GM21423 (cell line): ENCODE results near the gene ZNF334.

Source experiments
- ATAC-seq: cut with Tn5 transposase; IDR thresholded peaks from one replicate; pipeline ENCODE4 v1.9.1; 2021; ENCODE audit warnings: mild to moderate bottlenecking, moderate library complexity; ENCODE audit not compliant: unreplicated experiment

ZNF334 gene

DNA sequence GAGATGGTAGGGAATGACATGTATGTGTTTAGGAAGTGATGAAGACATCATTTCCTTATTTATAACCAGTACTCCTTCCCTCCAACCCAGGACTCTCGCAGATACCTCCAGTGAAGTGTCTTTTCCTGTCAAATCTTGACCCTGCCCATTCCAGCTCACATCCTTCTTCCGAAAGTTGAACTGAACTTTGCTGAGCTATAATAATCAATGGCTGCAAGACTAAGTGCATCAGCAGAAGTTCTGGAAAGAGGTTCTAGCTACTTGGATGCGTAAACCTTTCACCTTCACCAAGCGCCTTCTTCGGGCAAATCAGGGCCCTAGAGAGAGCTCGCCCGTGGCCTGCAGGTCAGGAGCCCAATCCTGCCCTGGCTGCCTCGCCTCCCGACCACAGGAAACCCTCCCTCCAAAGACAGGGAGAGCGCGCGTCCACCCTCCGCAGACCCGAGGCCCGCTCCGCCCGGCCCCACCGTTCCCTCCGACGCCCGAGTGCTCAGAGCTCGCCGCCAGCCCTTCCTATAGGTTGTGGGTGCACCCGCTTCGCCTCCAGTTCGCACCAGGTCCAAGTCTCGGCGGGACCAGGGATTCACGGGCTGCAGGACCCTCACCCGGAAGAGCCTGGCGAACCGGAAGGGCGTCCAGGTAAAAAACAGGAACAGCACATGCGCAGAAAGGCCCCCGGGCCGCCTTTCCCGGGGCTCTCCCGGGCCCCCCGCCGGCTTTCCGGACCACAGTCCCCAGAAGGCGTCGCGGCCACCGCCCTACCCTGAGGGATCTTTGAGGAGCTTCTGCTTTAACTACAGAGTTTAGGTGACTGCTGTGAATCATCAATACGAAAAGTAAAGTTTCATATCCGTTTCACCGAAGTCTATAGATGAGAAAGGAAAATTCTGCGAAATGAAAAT, at the start of gene ZNF334:
TSS of gene ZNF334 (minus strand) at position 617 of the 902 bp plus-strand sequence. CDS start 1,457 bp downstream, outside the sequence.
- ATAC-seq = peak; percentile 84

DNA sequence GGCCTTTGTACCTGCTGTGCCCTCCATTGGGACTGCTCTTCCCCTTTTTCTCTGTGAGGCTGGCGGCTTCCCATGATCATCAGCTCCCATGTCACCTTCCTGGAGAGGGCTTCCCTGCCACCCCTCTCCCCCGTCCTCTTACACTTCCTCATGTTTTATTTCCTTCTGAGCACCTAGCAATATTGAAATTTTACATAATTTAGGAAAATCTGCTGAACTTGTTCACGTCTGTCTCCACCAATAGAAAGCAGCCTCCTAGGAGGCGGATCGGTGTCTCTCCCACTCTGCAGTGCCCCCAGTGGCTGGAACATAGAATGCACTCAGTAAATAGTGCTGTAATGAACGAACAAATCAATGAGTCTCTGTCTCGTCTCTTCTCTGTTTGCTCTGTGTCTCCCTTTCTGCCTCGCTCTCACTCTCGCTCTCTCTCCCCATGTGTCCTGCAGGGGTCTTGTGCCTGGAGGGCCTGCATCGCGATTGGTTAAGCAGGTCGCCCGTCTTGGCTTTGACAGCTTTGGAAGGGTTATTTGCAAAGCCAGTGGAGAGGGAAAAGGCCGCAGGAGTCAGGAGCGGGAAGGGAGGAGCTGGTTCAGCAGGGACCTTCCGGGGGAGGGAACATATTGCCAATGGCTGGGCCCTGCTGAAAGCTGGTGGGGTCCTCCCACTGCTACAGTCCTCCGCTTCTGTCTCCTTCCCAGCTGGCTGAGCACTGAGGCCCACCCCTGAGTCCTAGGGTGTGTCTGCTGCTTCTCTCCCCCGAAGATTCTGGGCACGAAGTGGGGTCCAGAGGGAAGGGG, 49.2 kb upstream of the ZNF334 start:
- ATAC-seq = no peak

DNA sequence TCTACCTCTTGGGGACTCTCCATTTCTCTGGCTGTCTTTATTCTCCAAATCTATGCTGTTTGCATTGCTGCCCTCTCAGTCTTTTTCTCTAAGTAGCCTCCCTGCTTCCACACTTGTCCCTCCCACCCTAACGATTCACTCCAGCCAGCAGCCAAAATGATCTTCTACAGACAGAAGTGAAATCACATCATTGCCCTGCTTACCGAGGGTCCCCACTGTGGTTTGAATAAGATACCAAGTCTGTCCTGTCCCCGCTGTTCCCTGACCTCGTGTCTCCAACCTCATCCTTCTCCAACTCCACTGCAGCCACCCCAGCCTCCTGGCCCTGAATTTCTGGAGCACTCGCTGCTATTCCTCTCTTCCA, 48.6 kb upstream of the ZNF334 start:
- no peak for ATAC-seq

DNA sequence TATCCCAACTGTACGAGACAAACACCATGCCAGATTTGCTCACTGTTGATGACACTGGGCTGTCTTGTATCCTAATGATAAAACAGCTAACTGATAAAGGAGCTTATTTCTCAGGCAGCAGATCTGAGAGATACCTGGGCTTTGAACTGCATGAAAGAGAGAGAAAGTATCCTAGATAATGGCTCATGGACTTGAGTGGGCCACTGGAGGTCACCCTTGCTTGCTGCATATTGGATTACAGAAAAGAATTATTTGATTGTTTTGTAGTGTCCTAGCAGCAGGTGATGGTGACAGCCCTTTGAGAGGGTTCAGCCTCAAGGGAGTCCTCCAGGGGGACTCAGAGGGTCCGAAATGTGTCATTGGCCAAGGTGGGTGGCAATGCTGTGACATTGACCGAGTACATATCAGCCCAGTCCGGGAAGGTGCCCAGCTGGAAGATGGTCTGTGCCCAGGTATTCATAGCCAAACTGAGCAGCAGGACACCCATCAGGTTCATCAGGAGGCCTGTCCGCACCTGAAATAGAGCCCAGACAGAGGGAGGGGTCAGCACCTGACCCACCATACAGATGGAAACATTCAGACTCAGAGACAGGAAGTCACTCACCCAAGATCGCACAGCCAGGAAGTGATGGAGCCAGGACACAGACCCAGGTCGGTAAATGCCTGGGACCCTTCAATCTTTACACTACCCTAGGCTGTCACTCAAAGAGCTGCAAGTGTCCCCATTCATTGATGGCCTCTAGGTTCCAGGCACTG, 46.5 kb upstream of the ZNF334 start:
- ATAC-seq = no peak

DNA sequence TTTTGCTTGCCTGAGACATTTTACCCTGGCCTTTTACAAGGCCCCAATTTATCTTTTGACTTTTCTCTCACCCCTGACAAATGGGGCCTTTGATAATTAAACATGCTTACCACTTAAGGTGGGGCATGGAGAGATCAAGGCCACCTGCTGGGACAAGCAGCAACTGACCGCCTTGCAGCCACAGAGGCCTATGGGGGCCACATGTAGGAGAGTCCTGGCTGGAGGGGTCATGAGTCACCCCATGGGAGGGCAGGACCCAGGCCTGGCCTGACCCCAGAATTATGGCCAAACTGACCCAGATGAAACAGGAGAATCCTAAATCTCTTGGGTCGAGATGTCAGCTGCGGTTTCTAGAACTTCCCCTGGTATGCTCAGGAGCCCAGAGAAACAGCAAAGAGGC, 45.6 kb upstream of the ZNF334 start:
- ATAC-seq = no peak

DNA sequence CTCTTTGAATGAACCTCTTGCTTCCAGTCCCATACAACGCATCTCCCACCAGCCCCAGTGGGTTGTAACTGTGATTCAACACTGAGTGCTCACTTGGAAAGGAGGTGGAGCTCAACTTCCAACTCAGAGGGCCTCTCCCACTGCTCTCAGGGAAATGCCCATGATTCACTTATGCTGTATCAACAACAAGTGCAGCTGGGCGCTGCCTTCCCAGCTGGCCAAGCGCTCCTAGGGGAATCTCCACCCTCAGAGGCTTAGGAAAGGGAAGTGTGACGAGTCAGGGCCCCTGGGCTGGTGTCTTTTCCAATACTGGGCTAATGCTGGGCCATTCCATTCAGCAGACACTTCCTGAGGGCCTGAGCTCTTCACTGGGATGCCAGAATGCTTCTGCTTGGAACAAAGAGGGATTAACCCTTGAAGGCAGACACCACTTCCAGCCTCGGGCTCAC, 45.2 kb upstream of the ZNF334 start:
- ATAC-seq = no peak

DNA sequence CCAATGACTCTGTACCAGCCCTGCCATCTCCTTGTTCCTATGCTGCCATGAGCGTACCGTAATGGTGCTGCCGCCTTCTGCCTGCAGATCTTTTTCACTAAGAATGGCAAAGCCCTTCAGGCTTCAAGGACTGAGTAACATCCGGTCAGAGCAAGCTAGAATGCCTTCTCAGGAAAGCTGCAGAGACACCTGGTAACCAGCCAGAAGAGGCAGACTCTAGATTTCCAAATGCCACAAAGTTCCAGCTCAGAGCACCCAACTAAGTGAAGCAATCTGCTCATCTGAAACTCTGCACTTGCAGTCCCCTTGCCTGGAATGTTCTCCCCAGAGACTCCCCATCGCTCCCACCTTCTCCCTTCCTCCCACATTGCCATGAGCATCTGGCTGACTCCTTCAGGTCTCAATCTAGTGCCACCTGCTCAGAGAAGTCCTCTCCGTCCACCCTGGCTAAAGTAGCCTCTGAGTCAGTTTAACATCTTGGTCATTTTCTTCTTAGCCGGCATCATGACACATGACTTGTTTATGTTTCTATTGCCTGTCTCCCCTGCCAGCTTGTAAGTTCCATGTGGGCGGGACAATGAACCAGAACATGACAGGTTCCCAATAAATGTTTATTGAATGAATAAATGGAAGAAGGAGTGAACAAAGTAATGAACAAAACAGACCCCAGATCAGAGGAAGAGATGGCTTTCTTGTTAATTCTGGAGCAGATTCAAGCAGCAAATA, 44.0 kb upstream of the ZNF334 start:
- ATAC-seq = no peak

DNA sequence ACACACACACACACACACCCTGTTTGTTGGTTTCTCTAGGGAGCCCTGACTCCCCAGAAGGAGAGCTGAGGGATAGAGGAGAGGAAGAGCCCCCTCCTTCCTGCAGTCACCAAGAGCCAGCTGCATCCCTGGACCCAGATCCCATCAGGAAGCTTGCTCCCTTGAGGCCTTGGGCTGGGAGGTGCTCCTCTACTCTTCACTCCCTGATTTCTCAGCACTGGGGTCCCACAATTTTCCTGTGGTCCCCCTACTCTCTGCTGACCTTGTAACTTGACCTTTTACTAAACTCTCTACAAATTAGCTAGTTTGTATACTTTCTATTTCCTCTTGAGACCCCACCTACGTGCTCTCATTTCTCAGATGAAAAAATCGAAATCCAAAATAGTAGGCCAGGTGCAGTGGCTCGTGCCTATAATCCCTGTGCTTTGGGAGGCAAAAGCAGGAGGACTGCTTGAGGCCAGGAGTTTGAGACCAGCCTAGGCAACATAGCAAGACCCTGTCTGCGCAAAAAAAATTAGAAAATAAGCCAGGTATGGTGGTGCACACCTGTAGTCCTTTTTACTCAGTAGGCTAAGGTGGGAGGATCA, 42.1 kb upstream of the ZNF334 start:
- no peak for ATAC-seq

DNA sequence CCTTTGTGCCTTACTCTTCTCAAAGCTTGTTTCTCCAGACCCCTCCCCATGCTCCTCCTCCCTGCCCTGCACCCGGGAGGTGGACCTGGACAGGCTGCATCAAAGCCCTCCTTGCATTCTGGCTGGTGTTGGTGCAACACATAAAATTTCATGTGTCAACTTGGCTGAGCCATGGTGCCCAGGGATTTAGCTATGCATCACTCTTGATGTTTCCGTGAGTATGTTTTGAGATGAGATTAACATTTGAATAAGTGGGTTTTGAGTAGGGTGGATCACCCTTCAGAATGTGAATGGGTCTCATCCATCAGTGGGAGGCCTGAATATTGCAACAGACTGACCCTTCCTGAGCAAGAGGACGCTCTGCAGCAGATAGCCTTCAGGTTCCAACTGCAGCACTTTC, 41.5 kb upstream of the ZNF334 start:
- ATAC-seq = no peak

DNA sequence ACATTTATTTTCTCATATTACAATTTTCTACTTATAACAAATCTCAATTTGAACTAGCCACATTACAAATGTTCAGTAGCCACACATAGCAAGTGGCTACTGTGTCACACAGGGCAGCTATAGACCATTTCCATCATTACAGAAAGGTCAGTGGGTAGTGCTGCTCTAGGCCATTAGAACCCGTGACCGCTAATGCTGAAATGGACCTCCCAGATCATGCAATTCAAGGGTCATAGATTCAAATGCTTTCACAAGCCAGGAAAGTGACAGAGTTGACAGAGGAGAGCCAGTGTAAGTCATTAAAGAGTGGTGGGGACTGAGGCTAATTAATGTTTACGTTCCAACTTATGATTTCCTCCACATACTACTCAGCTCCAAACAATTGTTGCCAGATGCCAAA, 40.6 kb upstream of the ZNF334 start:
- ATAC-seq = no peak

DNA sequence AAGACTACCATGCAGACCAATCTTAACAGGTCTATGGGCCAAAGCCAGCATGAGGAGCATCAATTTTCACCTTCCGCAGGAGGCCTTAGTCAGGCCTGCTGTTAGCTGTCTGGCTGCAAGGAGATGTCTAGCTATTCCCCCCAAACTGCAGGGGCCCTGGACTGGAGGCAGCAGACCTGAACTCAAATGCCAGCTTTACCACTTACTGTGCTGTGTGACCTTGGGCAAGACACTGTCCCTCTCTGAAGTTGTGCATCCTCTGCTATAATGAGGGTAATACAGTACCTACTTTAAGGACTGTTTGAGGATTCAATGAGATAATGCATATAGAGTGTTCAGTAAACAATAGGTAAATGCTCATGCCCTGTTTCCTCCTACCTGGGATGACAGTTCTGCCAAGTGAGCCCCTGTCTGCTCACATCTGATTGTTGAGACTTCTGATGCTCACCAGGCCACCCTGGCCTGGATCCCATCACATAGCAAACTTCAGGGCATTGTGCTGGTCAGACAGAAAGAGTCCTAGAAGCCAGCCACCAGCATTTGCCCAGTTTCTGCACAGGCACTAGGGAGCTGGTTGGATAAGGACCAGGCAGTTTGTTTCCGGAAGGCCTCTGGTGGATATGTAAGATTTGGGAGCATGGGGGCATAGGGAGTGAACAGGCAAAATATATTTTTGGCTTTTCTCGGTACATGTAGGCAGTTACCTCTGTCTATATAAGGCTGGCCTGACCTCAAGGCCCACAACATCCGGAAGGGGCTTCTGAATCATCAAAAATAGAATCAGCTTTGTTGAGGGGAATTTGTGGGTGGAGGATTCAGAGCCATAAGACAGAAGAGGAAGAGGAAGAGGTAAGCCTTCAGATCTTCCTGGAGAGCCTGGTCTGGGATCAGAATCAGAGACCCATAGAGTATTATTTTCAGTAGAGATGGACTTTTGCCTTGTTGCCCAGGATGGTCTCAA, 39.4 kb upstream of the ZNF334 start:
- peak; percentile 52 for ATAC-seq

DNA sequence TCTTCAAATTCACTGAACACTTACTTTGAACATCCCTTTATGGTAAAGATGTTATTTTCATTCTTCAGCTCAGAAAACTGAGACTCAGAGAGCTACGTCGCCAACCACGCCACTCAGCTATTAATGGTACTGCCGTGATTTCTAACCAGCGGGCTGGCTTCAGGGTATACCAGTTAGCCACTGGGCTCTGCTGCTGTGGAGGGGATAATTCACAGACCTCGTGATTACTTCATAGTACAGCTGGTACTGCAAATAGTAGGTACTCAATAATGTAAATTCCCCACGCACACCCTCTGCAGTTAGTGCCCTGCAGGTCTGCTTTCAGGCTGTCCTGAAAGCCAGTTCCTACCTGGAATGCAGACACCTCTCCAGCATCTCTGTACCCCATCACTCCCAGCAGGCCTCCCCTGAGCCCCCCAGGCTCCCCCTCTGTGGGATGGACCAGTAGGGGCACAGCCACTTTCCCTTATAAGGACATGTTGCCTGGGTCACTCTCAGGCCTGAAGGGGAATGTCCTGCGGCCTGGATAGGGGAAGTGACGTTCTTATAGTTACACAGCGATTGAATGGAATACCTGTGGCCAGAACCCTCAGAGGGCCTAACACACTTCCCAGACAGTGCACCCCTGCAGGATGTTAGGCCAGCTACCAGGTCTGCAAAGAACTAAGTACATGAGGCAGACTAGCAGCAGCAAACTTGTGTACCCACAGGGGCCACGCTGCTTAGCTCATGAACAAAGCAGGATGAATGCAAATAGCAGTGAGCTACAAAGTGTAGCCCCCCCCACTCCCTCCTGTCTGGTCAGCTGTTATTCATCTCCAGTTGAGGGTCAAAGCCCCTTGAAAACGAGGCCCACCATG, 38.4 kb upstream of the ZNF334 start:
- ATAC-seq = no peak

DNA sequence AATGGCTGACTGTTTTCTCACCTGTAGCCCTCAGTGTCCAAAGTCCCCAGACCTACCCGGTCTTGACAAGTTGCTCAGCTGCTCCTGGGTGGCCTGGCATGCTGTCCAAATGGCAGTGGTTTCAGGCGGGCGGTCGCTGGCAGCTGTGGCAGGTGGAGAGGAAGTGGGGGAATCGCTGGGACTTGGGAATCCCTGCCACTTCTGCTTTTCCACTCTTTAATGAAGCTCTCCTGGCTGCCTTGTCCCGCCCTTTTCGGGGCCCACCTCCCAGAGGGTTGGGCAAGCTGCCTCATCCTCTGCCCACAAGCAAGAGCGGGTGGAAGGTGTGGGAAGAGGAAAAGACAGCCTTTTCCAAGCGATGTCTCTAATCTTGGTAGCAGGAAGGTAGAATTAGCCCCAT, 37.1 kb upstream of the ZNF334 start, which contains the start of gene OCSTAMP:
TSS of gene OCSTAMP (minus strand) at position 194 of the 400 bp plus-strand sequence. CDS start at position 100, 94 bp downstream.
- ATAC-seq = no peak

DNA sequence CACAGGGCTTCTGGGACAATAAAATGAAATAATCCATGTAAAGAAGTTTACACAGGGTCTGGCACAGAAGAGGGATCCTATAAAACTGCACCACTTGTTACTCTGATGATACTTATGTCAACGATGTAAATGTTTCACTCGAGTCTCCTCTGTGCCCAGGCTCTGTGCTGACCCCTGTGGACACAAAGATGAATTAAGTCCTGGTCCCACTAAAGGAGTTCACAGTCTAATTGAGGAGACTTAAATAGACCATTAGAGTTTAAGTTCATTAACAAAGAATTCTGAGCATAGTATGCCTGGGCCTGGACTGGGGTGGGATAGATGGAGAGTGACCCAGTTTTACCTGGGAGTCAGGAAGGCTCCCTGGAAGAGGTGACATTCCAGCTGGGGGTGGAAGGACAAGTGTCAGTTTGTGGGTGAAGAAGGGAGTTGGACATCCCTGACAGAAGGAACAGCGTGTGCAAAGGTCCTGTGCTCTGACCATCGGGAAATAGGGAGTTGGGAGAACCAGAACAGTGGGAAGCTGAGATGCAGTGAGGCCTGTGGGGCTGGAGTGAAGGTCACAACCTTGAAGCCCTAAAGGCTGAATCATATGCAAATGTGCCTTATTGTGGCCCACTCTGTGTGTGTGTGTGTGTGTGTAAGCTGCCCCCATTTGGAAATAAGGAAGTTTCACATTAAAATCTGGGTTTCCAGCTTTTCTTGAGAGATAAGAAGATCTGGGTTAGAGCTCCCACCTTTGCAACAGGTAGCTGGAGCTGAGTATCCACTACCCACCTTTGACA, 36.0 kb upstream of the ZNF334 start:
- no peak for ATAC-seq

DNA sequence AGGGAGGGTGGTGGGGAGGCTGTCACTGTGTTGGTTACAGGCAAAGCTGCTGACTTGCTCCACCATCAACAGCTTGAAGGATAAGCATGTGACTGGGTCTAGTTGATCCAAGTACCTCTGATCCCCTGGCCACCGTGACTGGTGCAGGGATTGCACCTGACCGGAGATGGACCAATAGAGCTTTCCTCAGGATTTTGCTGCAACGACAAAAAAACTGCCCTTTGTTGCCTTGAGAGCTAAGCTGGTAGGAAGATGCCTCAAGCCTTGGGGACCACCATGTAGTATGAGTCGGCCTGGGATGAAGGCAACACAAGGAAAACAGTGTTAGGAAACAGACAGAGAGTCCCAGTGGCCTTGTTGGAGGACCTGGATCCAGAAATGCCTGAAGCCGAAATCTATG, 35.3 kb upstream of the ZNF334 start:
- no peak for ATAC-seq

DNA sequence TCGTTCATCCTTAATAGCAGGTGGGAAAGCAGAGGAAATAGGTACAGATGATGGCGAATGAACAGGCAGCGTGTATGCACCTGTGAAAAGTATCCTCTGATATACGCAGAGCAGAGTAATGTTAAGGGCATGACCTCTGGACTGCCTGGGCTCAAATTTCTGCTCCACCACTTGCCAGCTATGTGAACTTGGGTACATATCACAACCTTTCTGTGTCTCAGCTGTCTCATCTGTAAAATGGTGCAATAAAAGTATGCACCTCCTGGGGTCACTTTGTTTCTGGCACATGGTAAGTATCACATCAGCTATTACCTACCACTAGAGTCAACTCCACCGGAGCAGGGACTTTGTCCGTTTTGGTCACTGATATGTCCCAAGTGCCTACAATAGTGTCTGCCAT, 34.6 kb upstream of the ZNF334 start:
- ATAC-seq = no peak

DNA sequence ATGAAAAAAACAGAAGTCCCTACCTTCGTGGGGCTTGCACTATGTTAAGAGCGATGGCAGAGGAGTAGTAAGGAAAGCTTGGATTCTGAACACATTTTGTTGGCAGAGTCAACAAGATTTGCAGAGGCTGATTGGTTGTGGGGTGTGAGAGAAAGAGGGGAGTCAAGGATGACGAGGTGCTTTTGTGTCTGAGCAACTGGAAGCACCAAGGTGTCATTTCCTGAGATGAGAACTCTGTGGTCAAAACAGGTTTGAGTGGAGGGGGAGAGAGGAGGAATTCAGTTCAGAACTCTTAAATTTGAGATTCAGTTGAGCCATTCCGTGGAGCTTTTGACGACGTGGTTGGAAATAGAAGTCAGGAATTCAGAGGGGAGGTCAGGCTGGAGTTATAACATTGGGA, 33.6 kb upstream of the ZNF334 start:
- no peak for ATAC-seq
